HepG2 (cell line): ENCODE results near the gene NFATC1. TPM values are rescaled to one million over a fixed set of nuclear protein-coding genes. Genes with fewer than 3 reads are reported as not detected.

Experiments used
- CBX2 ChIP-seq, 2 experiments: fragments of 200-600 bp in 1 of 2; sonication (generic); formaldehyde crosslinking in 1 of 2; IDR thresholded peaks; 2 replicates each; pipeline versions ENCODE4 v1.7.0 to v1.8.1; 2018 to 2022; ENCODE audit warnings: low read depth in 2 of 2, low read length in 1 of 2, mild to moderate bottlenecking in 1 of 2, missing genetic modification reagents in 1 of 2
- KLF11 ChIP-seq: IDR thresholded peaks from 2 replicates; pipeline ENCODE4 v1.6.1; 2016; ENCODE audit warnings: missing compliant biosample characterization
- NFIC ChIP-seq: IDR thresholded peaks from 2 replicates; pipeline ENCODE4 v1.6.1; 2012; ENCODE audit warnings: mild to moderate bottlenecking, low read length, inconsistent platforms
- RBAK ChIP-seq: sonication (generic); formaldehyde crosslinking; IDR thresholded peaks from 2 replicates; pipeline ENCODE4 v1.5.1; 2020; ENCODE audit warnings: mild to moderate bottlenecking, missing genetic modification reagents
- ZNF343 ChIP-seq: sonication (generic); formaldehyde crosslinking; IDR thresholded peaks from 2 replicates; pipeline ENCODE4 v1.4.0; 2020; ENCODE audit warnings: mild to moderate bottlenecking, missing genetic modification reagents
- ZNF468 ChIP-seq: sonication (generic); formaldehyde crosslinking; IDR thresholded peaks from 2 replicates; pipeline ENCODE4 v1.8.0; 2022; ENCODE audit warnings: mild to moderate bottlenecking, moderate library complexity, missing genetic modification reagents
- polyA plus RNA-seq, 8 experiments: library from polyadenylated mRNA; depleted of rRNA in 3 of 8; stranded (reverse) in 7 of 8; unstranded in 1 of 8; fragments of >200 nt; fragmentation: Illumina TruSeq in 4 of 8; extraction: Trizol in 4 of 8; gene quantifications; 2 replicates each; pipeline versions ENCODE4 v1.2.1 to v1.2.3, GENCODE V29; 2011 to 2016; ENCODE audit warnings: low read depth in 4 of 8, missing spikeins in 1 of 8, mixed read lengths in 1 of 8; ENCODE audit not compliant: insufficient read depth in 1 of 8
- total RNA-seq, 5 experiments: library from RNA; depleted of rRNA; stranded (reverse); fragments of >200 nt; fragmentation: Illumina TruSeq; extraction: Trizol; gene quantifications; 2 replicates each; pipeline ENCODE4 v1.2.3, GENCODE V29; 2016; ENCODE audit warnings: low read depth in 1 of 5
- TF ChIP-seq, protein P1 (sequence below), 2 experiments: fragments of 450-650 bp in 1 of 2; sonication (generic) in 1 of 2; formaldehyde crosslinking in 1 of 2; IDR thresholded peaks; 2 replicates each; pipeline versions ENCODE4 v1.6.1 to v1.8.0; 2016 to 2022; ENCODE audit warnings: antibody characterized with exemption in 1 of 2, mild to moderate bottlenecking in 1 of 2, missing genetic modification reagents in 1 of 2
- TF ChIP-seq, protein P2 (sequence below): IDR thresholded peaks from 2 replicates; pipeline ENCODE4 v1.4.0; 2020; ENCODE audit warnings: mild to moderate bottlenecking, missing genetic modification reagents
- TF ChIP-seq, protein P3 (sequence below): sonication (generic); formaldehyde crosslinking; IDR thresholded peaks from 2 replicates; pipeline ENCODE4 v1.5.1; 2020; ENCODE audit warnings: missing genetic modification reagents, mild to moderate bottlenecking, borderline replicate concordance

The NFATC1 gene
- total and polyA plus RNA-seq, 2 of the 13 experiments (the other 11 are each of a cell fraction or from before 2014, with no cell fraction given), result not detected

DNA sequence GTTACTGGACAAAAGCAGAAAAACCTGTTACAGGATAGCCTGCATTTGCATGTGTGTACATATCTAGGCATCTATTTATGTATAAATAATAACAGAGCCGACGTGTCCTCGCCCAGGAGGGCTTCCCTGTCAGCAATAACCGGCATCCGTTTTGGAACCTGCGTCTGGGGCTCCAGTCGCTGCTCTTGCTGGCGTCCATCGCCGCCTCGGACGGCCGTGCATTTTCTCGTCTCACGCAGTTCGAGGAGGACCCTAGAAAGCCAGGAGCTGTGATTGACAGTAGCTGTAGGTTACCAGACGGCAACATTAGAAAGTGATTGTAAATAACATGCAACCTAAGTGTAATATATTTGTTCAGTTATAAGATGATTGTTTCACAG, 132.6 kb downstream of the NFATC1 start (continued):
- TF ChIP-seq, protein P1, sequence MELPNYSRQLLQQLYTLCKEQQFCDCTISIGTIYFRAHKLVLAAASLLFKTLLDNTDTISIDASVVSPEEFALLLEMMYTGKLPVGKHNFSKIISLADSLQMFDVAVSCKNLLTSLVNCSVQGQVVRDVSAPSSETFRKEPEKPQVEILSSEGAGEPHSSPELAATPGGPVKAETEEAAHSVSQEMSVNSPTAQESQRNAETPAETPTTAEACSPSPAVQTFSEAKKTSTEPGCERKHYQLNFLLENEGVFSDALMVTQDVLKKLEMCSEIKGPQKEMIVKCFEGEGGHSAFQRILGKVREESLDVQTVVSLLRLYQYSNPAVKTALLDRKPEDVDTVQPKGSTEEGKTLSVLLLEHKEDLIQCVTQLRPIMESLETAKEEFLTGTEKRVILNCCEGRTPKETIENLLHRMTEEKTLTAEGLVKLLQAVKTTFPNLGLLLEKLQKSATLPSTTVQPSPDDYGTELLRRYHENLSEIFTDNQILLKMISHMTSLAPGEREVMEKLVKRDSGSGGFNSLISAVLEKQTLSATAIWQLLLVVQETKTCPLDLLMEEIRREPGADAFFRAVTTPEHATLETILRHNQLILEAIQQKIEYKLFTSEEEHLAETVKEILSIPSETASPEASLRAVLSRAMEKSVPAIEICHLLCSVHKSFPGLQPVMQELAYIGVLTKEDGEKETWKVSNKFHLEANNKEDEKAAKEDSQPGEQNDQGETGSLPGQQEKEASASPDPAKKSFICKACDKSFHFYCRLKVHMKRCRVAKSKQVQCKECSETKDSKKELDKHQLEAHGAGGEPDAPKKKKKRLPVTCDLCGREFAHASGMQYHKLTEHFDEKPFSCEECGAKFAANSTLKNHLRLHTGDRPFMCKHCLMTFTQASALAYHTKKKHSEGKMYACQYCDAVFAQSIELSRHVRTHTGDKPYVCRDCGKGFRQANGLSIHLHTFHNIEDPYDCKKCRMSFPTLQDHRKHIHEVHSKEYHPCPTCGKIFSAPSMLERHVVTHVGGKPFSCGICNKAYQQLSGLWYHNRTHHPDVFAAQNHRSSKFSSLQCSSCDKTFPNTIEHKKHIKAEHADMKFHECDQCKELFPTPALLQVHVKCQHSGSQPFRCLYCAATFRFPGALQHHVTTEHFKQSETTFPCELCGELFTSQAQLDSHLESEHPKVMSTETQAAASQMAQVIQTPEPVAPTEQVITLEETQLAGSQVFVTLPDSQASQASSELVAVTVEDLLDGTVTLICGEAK (IDR thresholded peaks at IDR 0.05), result no peak
- TF ChIP-seq, protein P1 (CRISPR knock-in tag; IDR thresholded peaks at IDR 0.05), result no peak
- TF ChIP-seq RBAK (CRISPR knock-in tag) (no peak), ZNF343 (CRISPR knock-in tag) (no peak), NFIC (no peak), CBX2 (IDR thresholded peaks at IDR 0.05; ENCODE audit: low read depth, low read length) (no peak), CBX2 (CRISPR knock-in tag; IDR thresholded peaks at IDR 0.05; ENCODE audit: low read depth) (no peak), KLF11 (CRISPR knock-in tag) (no peak), ZNF468 (CRISPR knock-in tag) (no peak)
- TF ChIP-seq, protein P2, sequence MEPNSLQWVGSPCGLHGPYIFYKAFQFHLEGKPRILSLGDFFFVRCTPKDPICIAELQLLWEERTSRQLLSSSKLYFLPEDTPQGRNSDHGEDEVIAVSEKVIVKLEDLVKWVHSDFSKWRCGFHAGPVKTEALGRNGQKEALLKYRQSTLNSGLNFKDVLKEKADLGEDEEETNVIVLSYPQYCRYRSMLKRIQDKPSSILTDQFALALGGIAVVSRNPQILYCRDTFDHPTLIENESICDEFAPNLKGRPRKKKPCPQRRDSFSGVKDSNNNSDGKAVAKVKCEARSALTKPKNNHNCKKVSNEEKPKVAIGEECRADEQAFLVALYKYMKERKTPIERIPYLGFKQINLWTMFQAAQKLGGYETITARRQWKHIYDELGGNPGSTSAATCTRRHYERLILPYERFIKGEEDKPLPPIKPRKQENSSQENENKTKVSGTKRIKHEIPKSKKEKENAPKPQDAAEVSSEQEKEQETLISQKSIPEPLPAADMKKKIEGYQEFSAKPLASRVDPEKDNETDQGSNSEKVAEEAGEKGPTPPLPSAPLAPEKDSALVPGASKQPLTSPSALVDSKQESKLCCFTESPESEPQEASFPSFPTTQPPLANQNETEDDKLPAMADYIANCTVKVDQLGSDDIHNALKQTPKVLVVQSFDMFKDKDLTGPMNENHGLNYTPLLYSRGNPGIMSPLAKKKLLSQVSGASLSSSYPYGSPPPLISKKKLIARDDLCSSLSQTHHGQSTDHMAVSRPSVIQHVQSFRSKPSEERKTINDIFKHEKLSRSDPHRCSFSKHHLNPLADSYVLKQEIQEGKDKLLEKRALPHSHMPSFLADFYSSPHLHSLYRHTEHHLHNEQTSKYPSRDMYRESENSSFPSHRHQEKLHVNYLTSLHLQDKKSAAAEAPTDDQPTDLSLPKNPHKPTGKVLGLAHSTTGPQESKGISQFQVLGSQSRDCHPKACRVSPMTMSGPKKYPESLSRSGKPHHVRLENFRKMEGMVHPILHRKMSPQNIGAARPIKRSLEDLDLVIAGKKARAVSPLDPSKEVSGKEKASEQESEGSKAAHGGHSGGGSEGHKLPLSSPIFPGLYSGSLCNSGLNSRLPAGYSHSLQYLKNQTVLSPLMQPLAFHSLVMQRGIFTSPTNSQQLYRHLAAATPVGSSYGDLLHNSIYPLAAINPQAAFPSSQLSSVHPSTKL (CRISPR knock-in tag), result no peak
- TF ChIP-seq, protein P3, sequence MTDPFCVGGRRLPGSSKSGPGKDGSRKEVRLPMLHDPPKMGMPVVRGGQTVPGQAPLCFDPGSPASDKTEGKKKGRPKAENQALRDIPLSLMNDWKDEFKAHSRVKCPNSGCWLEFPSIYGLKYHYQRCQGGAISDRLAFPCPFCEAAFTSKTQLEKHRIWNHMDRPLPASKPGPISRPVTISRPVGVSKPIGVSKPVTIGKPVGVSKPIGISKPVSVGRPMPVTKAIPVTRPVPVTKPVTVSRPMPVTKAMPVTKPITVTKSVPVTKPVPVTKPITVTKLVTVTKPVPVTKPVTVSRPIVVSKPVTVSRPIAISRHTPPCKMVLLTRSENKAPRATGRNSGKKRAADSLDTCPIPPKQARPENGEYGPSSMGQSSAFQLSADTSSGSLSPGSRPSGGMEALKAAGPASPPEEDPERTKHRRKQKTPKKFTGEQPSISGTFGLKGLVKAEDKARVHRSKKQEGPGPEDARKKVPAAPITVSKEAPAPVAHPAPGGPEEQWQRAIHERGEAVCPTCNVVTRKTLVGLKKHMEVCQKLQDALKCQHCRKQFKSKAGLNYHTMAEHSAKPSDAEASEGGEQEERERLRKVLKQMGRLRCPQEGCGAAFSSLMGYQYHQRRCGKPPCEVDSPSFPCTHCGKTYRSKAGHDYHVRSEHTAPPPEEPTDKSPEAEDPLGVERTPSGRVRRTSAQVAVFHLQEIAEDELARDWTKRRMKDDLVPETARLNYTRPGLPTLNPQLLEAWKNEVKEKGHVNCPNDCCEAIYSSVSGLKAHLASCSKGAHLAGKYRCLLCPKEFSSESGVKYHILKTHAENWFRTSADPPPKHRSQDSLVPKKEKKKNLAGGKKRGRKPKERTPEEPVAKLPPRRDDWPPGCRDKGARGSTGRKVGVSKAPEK (CRISPR knock-in tag), result no peak
- TF ChIP-seq, all 625 proteins: peak for 0
